H1 (cell line): ENCODE measurements around the gene ZNF468. TPM values are rescaled to one million over a fixed set of nuclear protein-coding genes. Genes with fewer than 3 reads are reported as not detected.
"Not testable (repeated sequence)": the region's sequence is repeated elsewhere in the genome, so short reads cannot be mapped to it uniquely, and the experiment has no call there.

Source experiments
- CTCF ChIA-PET: fragments of 300-600 bp; sonication (Branson Sonifier 250); formaldehyde crosslinking; loops from one replicate; lab custom pipeline; 2021; ENCODE audit not compliant: partially characterized antibody; lab: Charles Lee
- POLR2A ChIA-PET: fragments of 300-600 bp; sonication (Branson Sonifier 250); formaldehyde crosslinking; loops from one replicate; lab custom pipeline; 2021; ENCODE audit warnings: inconsistent platforms; ENCODE audit not compliant: partially characterized antibody; lab: Charles Lee
- DNase-seq, 2 experiments: peaks; one replicate each; pipeline versions ENCODE4 v3.0.0 to v3.0.0-alpha.2; 2010 to 2022; ENCODE audit warnings: low spot score in 2 of 2, low read depth in 1 of 2, mixed read lengths in 1 of 2
- FAIRE-seq: peaks from 2 replicates; lab custom pipeline; 2011; peaks lifted over from hg19 to GRCh38; lab: Jason Lieb, UNC
- H2AFZ ChIP-seq: 2 replicates; pipeline ENCODE4 v1.8.1; 2012; ENCODE audit warnings: low read length, inconsistent platforms
- H2AK5ac ChIP-seq: 2 replicates; pipeline ENCODE4 v1.6.1; 2013; ENCODE audit warnings: low read depth, low read length
- H2BK120ac ChIP-seq: replicated peaks from 2 replicates; pipeline ENCODE3; 2013; ENCODE audit warnings: low read depth, low read length, inconsistent platforms
- H2BK12ac ChIP-seq: 2 replicates; pipeline ENCODE4 v1.6.1; 2013; ENCODE audit warnings: low read depth, low read length
- H2BK15ac ChIP-seq: 2 replicates; pipeline ENCODE4 v1.6.1; 2013; ENCODE audit warnings: low read length
- H2BK20ac ChIP-seq: 2 replicates; pipeline ENCODE4 v1.6.1; 2013; ENCODE audit warnings: low read length
- H2BK5ac ChIP-seq: 2 replicates; pipeline ENCODE4 v1.6.1; 2013; ENCODE audit warnings: low read depth, low read length
- H3K14ac ChIP-seq: 2 replicates; pipeline ENCODE4 v1.6.1; 2013; ENCODE audit warnings: inconsistent platforms; ENCODE audit not compliant: insufficient read length
- H3K18ac ChIP-seq: 2 replicates; pipeline ENCODE4 v1.6.1; 2013; ENCODE audit warnings: low read length; ENCODE audit errors: extremely low read depth
- H3K23ac ChIP-seq: 2 replicates; pipeline ENCODE4 v1.6.1; 2013; ENCODE audit warnings: inconsistent platforms; ENCODE audit not compliant: insufficient read length
- H3K23me2 ChIP-seq: 2 replicates; pipeline ENCODE4 v1.6.1; 2013; ENCODE audit warnings: low read depth, low read length
- H3K27ac ChIP-seq: 2 replicates; pipeline ENCODE4 v1.6.1; 2011; ENCODE audit warnings: low read depth, low read length, inconsistent platforms
- H3K27me3 ChIP-seq, 4 experiments: replicated peaks in 1 of 4; 1 replicate in 1 of 4; 2 replicates in 3 of 4; pipeline versions ENCODE4 v1.6.1 to v1.8.1; 2011 to 2013; ENCODE audit warnings: low read length in 3 of 4, mild to moderate bottlenecking in 3 of 4, inconsistent platforms in 2 of 4, mixed read lengths in 2 of 4, moderate library complexity in 1 of 4; ENCODE audit not compliant: control insufficient read depth in 3 of 4, insufficient read depth in 3 of 4; ENCODE audit errors: extremely low read depth in 1 of 4
- H3K36me3 ChIP-seq, 4 experiments: 2 replicates each; pipeline versions ENCODE4 v1.6.1 to v1.8.1; 2011 to 2013; ENCODE audit warnings: mild to moderate bottlenecking in 4 of 4, low read length in 3 of 4, moderate library complexity in 2 of 4, control low read depth in 1 of 4, inconsistent platforms in 1 of 4; ENCODE audit not compliant: insufficient read depth in 4 of 4, control insufficient read depth in 2 of 4
- H3K4ac ChIP-seq: replicated peaks from 2 replicates; pipeline ENCODE3; 2013; ENCODE audit warnings: low read length, low read depth, mixed read lengths, inconsistent platforms; ENCODE audit not compliant: insufficient read length
- H3K4me1 ChIP-seq, 4 experiments: replicated peaks in 1 of 4; 1 replicate in 1 of 4; 2 replicates in 3 of 4; pipeline versions ENCODE4 v1.6.1 to v1.8.1; 2011 to 2013; ENCODE audit warnings: low read length in 3 of 4, inconsistent platforms in 2 of 4, mixed read lengths in 1 of 4; ENCODE audit not compliant: insufficient read depth in 4 of 4, control insufficient read depth in 3 of 4
- H3K4me2 ChIP-seq, 2 experiments: 2 replicates each; pipeline versions ENCODE4 v1.6.1 to v1.8.1; 2011 to 2013; ENCODE audit warnings: low read depth in 2 of 2, low read length in 2 of 2, control low read depth in 1 of 2, inconsistent platforms in 1 of 2, mild to moderate bottlenecking in 1 of 2; ENCODE audit not compliant: insufficient read depth in 1 of 2
- H3K4me3 ChIP-seq, 4 experiments: fragments of 200-600, 300-600 bp in 1 of 4; sonication (generic), shearing (Covaris generic), sonication (Bioruptor Twin) in 1 of 4; 2 replicates each; pipeline versions ENCODE4 v1.5.1 to v1.8.1; 2011 to 2016; ENCODE audit warnings: low read length in 4 of 4, low read depth in 3 of 4, control low read depth in 2 of 4, inconsistent platforms in 2 of 4, mild to moderate bottlenecking in 2 of 4, mixed read lengths in 1 of 4, moderate library complexity in 1 of 4; ENCODE audit not compliant: insufficient read depth in 2 of 4; ENCODE audit errors: extremely low read depth in 1 of 4
- H3K56ac ChIP-seq: replicated peaks from 2 replicates; pipeline ENCODE3; 2013; ENCODE audit warnings: low read depth, mild to moderate bottlenecking, mixed read lengths, low read length, inconsistent platforms; ENCODE audit not compliant: insufficient read length
- H3K79me1 ChIP-seq: 2 replicates; pipeline ENCODE4 v1.6.1; 2013; ENCODE audit warnings: low read depth, low read length, control low read depth
- H3K79me2 ChIP-seq, 2 experiments: 2 replicates each; pipeline versions ENCODE4 v1.6.1 to v1.8.1; 2012 to 2013; ENCODE audit warnings: low read length in 2 of 2, mild to moderate bottlenecking in 2 of 2, inconsistent platforms in 1 of 2; ENCODE audit not compliant: insufficient read depth in 2 of 2, control insufficient read depth in 1 of 2
- H3K9ac ChIP-seq, 4 experiments: replicated peaks in 1 of 4; 1 replicate in 1 of 4; 2 replicates in 3 of 4; pipeline versions ENCODE4 v1.6.1 to v1.8.1; 2011 to 2013; ENCODE audit warnings: low read depth in 3 of 4, low read length in 3 of 4, control low read depth in 2 of 4, mild to moderate bottlenecking in 2 of 4, moderate library complexity in 2 of 4, inconsistent platforms in 1 of 4; ENCODE audit errors: extremely low read depth in 1 of 4
- H3K9me3 ChIP-seq, 2 experiments: 2 replicates each; pipeline versions ENCODE4 v1.6.1 to v1.8.1; 2012 to 2013; ENCODE audit warnings: mild to moderate bottlenecking in 2 of 2, moderate library complexity in 2 of 2, control low read depth in 1 of 2, inconsistent platforms in 1 of 2, low read depth in 1 of 2, low read length in 1 of 2, mixed read lengths in 1 of 2; ENCODE audit not compliant: insufficient read depth in 2 of 2
- H4K20me1 ChIP-seq, 2 experiments: replicated peaks in 1 of 2; 2 replicates each; pipeline versions ENCODE3 to v1.8.1; 2011 to 2013; ENCODE audit warnings: inconsistent platforms in 2 of 2, low read length in 2 of 2, mild to moderate bottlenecking in 1 of 2; ENCODE audit not compliant: insufficient read depth in 2 of 2, control insufficient read depth in 1 of 2
- H4K5ac ChIP-seq: 2 replicates; pipeline ENCODE4 v1.6.1; 2013; ENCODE audit warnings: low read length, low read depth, mixed read lengths, inconsistent platforms; ENCODE audit not compliant: insufficient read length
- H4K8ac ChIP-seq: 2 replicates; pipeline ENCODE4 v1.8.0; 2013; ENCODE audit warnings: mild to moderate bottlenecking, moderate library complexity, low read length, inconsistent platforms; ENCODE audit not compliant: insufficient read depth; ENCODE audit errors: extremely low read depth
- H4K91ac ChIP-seq: replicated peaks from 2 replicates; pipeline ENCODE3; 2013; ENCODE audit warnings: low read length, mixed read lengths, inconsistent platforms; ENCODE audit not compliant: insufficient read length
- WGBS, 2 experiments: shearing (Covaris generic) in 1 of 2; methylation state at CpG; one replicate each; pipeline versions ENCODE4 v1.1.6 to v1.1.7; 2013 to 2015; ENCODE audit warnings: low lambda C conversion rate in 2 of 2, mixed read lengths in 2 of 2, inconsistent platforms in 1 of 2, low coverage in 1 of 2, missing lambda C conversion rate in 1 of 2; ENCODE audit not compliant: insufficient replicate concordance in 2 of 2, insufficient coverage in 1 of 2, insufficient read length in 1 of 2; ENCODE audit errors: extremely low coverage in 1 of 2, missing lambda C conversion rate in 1 of 2; 5-methylcytosine and 5-hydroxymethylcytosine counted together
- polyA plus RNA-seq, 7 experiments: library from polyadenylated mRNA; depleted of rRNA in 3 of 7; stranded (reverse) in 5 of 7; unstranded in 2 of 7; fragments of >200 nt in 5 of 7; fragments of 200-250 nt in 2 of 7; gene quantifications; 1 replicate in 5 of 7; 2 replicates in 1 of 7; 4 replicates in 1 of 7; pipeline versions ENCODE4 v1.2.1 to v1.2.3, GENCODE V29; 2011 to 2013; ENCODE audit warnings: missing spikeins in 2 of 7, mixed read lengths in 2 of 7
- total RNA-seq: library from RNA; stranded (reverse); fragmentation: NEBNext Ultra II Directional; extraction: Animal tissue kit (Norgen Biotek cat#: 25700); gene quantifications from 2 replicates; pipeline ENCODE4 v1.2.1, GENCODE V29; 2021

Gene ZNF468
- total and polyA plus RNA-seq, 2 of the 8 experiments (the other 6 are each of a cell fraction or from before 2014, with no cell fraction given) = 13.5 to 26.1 TPM

DNA sequence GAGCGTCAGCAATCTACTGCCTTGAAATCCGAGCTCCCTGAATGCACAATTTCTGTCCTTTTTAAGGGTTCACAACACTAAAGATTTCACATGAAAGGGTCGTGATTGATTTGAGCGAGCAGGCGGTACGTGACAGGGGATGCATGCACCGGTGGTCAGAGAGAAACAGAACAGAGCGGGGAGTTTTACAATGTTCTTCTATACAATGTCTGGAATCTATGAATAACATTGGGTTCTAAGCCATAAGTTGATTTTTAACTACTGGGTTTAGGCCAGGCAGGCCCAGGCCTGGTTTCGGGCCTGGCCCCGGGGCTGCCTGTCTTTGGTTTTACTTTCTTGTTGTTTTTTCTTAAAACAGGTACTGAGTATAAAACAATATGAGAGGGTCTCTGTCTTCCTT, 41.2 kb upstream of the ZNF468 start:
- H4K91ac ChIP-seq, H3K4me1 ChIP-seq, H2BK120ac ChIP-seq, DNase-seq, H3K36me3 ChIP-seq, H3K18ac ChIP-seq, H3K27me3 ChIP-seq, H2AK5ac ChIP-seq, H2BK15ac ChIP-seq, H2AFZ ChIP-seq, H2BK5ac ChIP-seq, H3K9me3 ChIP-seq, H3K4me3 ChIP-seq, H3K4ac ChIP-seq, H3K56ac ChIP-seq, H3K79me1 ChIP-seq, FAIRE-seq, H3K14ac ChIP-seq, H3K27ac ChIP-seq, H2BK20ac ChIP-seq, H4K8ac ChIP-seq, H3K23me2 ChIP-seq, H4K20me1 ChIP-seq, H3K9ac ChIP-seq, H4K5ac ChIP-seq, H2BK12ac ChIP-seq, H3K23ac ChIP-seq: not testable (repeated sequence)
- WGBS, 2 experiments = 88% methylated on average over 10 of the region's 10 CpGs; no CpG with 5 or more reads in 1 of the 2 experiments
- Histone ChIP-seq H3K4me2 (peak overlapping the region in 1 of 2 experiments; percentile 63; a peak in 2 of 4 replicates), H3K79me2 (peaks cover 0 to 32% of the 10 kb centered on the region in 2 experiments; a peak in 2 of 4 replicates)
- CTCF ChIA-PET = interaction anchor here (1.3 to 1.4 kb wide), 2 partner anchors 95 to 122 kb away, joined by 3 to 8 read pairs; no protein-coding TSS in a partner anchor
- POLR2A ChIA-PET = interaction anchor here (0.9 to 2.5 kb wide), 8 partner anchors 13 to 96 kb away, joined by 3 to 9 read pairs (median 4); partner anchors contain the start of gene ZNF816
